Tibial nerve (tissue), 3 donors: Measurements from ENCODE around the gene CDH11.

ENCODE experiments used
- CTCF ChIP-seq, 5 experiments: fragments of 200-600 bp in 3 of 5; fragments of 450-650 bp in 2 of 5; sonication (generic) in 3 of 5; IDR thresholded peaks; one replicate each; pipeline ENCODE4 v1.5.1; 2016 to 2019; ENCODE audit warnings: antibody characterized with exemption in 5 of 5, mild to moderate bottlenecking in 3 of 5, moderate library complexity in 2 of 5
- POLR2A ChIP-seq, 2 donors: fragments of 450-650 bp; IDR thresholded peaks; one replicate each; pipeline ENCODE4 v1.6.1; 2017; ENCODE audit warnings: antibody characterized with exemption in 2 of 2, mild to moderate bottlenecking in 2 of 2, moderate library complexity in 2 of 2

- TF ChIP-seq POLR2A (IDR thresholded peaks at IDR 0.05) (no peak), CTCF (IDR thresholded peaks at IDR 0.05) (no peak)
Measured at GRCh38 chr16:65142276-65142675, 20.4 kb upstream of the CDH11 start.
